ENCODE measurements around the gene VWF. TPM values are rescaled to one million over a fixed set of nuclear protein-coding genes. Genes with fewer than 3 reads are reported as not detected.

Gene VWF
- polyA plus RNA-seq, 1 donor (not counting 4 experiments of a cell fraction or from before 2014, with no cell fraction given): 0.01 TPM

GRCh38 chr12:5969974-5970690, 154.3 kb downstream of the VWF start:
- Histone ChIP-seq H3K9ac (ENCODE audit: control insufficient read depth, extremely low read depth, insufficient read depth, low read length) (no peak overlapping the region), H3K9me1 (ENCODE audit: control insufficient read depth, extremely low read depth, insufficient read depth, low read length) (no peaks in the 10 kb centered on the region), H4K20me1 (ENCODE audit: control insufficient read depth, extremely low read depth, insufficient read depth, low read length) (no peaks in the 10 kb centered on the region), H3K36me3 (ENCODE audit: control insufficient read depth in 2 of 2, extremely low read depth in 1 of 2, insufficient read depth in 2 of 2, low read length in 2 of 2) (no peaks in the 10 kb centered on the region), H3K9me3 (ENCODE audit: control insufficient read depth, low read depth, low read length) (no peaks in the 10 kb centered on the region), H3K4me1 (ENCODE audit: control insufficient read depth, extremely low read depth, insufficient read depth, low read length) (no peaks in the 10 kb centered on the region), H3K27ac (ENCODE audit: control insufficient read depth, insufficient read depth, low read length) (no peak overlapping the region), H2AFZ (ENCODE audit: control insufficient read depth, low read length) (no peak overlapping the region), H3K4me3 (ENCODE audit: control insufficient read depth in 2 of 3, extremely low read depth in 1 of 3, insufficient read depth in 2 of 3, low read depth in 1 of 3, low read length in 3 of 3) (no peak overlapping the region), H3K27me3 (ENCODE audit: control insufficient read depth, extremely low read depth, insufficient read depth, low read length) (peaks cover 5% of the 10 kb centered on the region), H3K79me2 (ENCODE audit: control insufficient read depth, insufficient read depth, low read length) (no peaks in the 10 kb centered on the region), H3K4me2 (ENCODE audit: control insufficient read depth, extremely low read depth, insufficient read depth, low read depth, low read length) (no peak overlapping the region)
- no peak for TF ChIP-seq EZH2 (IDR thresholded peaks at IDR 0.05; ENCODE audit: low read length)
- TF ChIP-seq, protein P1, sequence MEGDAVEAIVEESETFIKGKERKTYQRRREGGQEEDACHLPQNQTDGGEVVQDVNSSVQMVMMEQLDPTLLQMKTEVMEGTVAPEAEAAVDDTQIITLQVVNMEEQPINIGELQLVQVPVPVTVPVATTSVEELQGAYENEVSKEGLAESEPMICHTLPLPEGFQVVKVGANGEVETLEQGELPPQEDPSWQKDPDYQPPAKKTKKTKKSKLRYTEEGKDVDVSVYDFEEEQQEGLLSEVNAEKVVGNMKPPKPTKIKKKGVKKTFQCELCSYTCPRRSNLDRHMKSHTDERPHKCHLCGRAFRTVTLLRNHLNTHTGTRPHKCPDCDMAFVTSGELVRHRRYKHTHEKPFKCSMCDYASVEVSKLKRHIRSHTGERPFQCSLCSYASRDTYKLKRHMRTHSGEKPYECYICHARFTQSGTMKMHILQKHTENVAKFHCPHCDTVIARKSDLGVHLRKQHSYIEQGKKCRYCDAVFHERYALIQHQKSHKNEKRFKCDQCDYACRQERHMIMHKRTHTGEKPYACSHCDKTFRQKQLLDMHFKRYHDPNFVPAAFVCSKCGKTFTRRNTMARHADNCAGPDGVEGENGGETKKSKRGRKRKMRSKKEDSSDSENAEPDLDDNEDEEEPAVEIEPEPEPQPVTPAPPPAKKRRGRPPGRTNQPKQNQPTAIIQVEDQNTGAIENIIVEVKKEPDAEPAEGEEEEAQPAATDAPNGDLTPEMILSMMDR (optimal IDR thresholded peaks at IDR 0.05 in 1 of 3, IDR thresholded peaks at IDR 0.05 in 1 of 3, conservative IDR thresholded peaks at IDR 0.05 in 1 of 3; ENCODE audit: extremely low read depth in 1 of 3, insufficient read depth in 2 of 3, low read length in 3 of 3): peak in 1 of 3 experiments; percentile 5
- dilution Hi-C loops (cut with MboI; ENCODE audit: extremely low pct_ligation_motif_present, low sequenced_read_pairs): no loop called here
- FAIRE-seq: no peak
- DNase-seq (ENCODE audit: low read depth, low spot score): no peak

- H3K79me2 ChIP-seq (ENCODE audit: control insufficient read depth, insufficient read depth, low read length): no peaks in the 10 kb centered on the region
- H3K36me3 ChIP-seq (ENCODE audit: control insufficient read depth in 2 of 2, extremely low read depth in 1 of 2, insufficient read depth in 2 of 2, low read length in 2 of 2): no peaks in the 10 kb centered on the region
- FAIRE-seq (no peak), DNase-seq (ENCODE audit: low read depth, low spot score) (no peak)
- no peak for TF ChIP-seq EZH2 (IDR thresholded peaks at IDR 0.05; ENCODE audit: low read length)
- TF ChIP-seq, protein P1 (optimal IDR thresholded peaks at IDR 0.05 in 1 of 3, IDR thresholded peaks at IDR 0.05 in 1 of 3, conservative IDR thresholded peaks at IDR 0.05 in 1 of 3; ENCODE audit: extremely low read depth in 1 of 3, insufficient read depth in 2 of 3, low read length in 3 of 3): no peak
- H3K27ac ChIP-seq (ENCODE audit: control insufficient read depth, insufficient read depth, low read length): no peak overlapping the region
- no peak overlapping the region for H3K4me2 ChIP-seq (ENCODE audit: control insufficient read depth, extremely low read depth, insufficient read depth, low read depth, low read length)
- no peak overlapping the region for H3K4me3 ChIP-seq (ENCODE audit: control insufficient read depth in 2 of 3, extremely low read depth in 1 of 3, insufficient read depth in 2 of 3, low read depth in 1 of 3, low read length in 3 of 3)
- H3K9me3 ChIP-seq (ENCODE audit: control insufficient read depth, low read depth, low read length): no peaks in the 10 kb centered on the region
- H4K20me1 ChIP-seq (ENCODE audit: control insufficient read depth, extremely low read depth, insufficient read depth, low read length): no peaks in the 10 kb centered on the region
- H2AFZ ChIP-seq (ENCODE audit: control insufficient read depth, low read length): no peak overlapping the region
- dilution Hi-C loops (cut with MboI; ENCODE audit: extremely low pct_ligation_motif_present, low sequenced_read_pairs): no loop called here
- H3K9me1 ChIP-seq (ENCODE audit: control insufficient read depth, extremely low read depth, insufficient read depth, low read length): no peaks in the 10 kb centered on the region
- H3K27me3 ChIP-seq (ENCODE audit: control insufficient read depth, extremely low read depth, insufficient read depth, low read length): peaks cover 5% of the 10 kb centered on the region
- no peaks in the 10 kb centered on the region for H3K4me1 ChIP-seq (ENCODE audit: control insufficient read depth, extremely low read depth, insufficient read depth, low read length)
- no peak overlapping the region for H3K9ac ChIP-seq (ENCODE audit: control insufficient read depth, extremely low read depth, insufficient read depth, low read length)
These were observed 155.1 kb downstream of the VWF start for GRCh38 chr12:5969156-5969973.
